D721Med (cell line): Measurements from ENCODE around the gene POPDC3.

Experiments used
- DNase-seq: peaks from one replicate; pipeline ENCODE4 v3.0.0; 2011; ENCODE audit warnings: low spot score; ENCODE audit not compliant: insufficient read length
- FAIRE-seq: peaks from 2 replicates; lab custom pipeline; 2011; peaks lifted over from hg19 to GRCh38; lab: Jason Lieb, UNC
- TF ChIP-seq, protein P1 (sequence below): IDR thresholded peaks from 2 replicates; pipeline ENCODE4 v1.5.1; 2012; ENCODE audit warnings: mild to moderate bottlenecking, control low read depth; ENCODE audit not compliant: insufficient read depth; ENCODE audit errors: missing control alignments

POPDC3 gene

DNA sequence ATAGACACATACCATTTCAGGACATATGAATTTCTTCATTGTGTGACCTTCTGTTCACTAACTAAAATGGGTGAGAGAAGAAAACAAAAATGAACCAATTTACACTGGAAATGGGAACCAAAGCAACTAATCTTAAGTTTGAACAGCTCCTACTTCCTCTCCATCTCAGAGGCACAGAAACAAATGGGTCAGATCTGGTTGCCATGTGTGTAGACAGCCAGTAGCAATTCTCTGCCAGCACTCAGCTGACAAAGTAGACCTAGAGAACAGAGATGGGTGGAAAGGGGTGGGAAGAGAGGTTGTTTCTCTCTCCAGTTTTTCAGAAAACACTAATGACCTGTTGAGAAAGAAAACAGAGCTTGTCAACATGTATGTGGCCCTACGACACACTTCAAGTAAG, 14.3 kb upstream of the POPDC3 start:
- FAIRE-seq (no peak), DNase-seq (no peak)
- TF ChIP-seq, protein P1, sequence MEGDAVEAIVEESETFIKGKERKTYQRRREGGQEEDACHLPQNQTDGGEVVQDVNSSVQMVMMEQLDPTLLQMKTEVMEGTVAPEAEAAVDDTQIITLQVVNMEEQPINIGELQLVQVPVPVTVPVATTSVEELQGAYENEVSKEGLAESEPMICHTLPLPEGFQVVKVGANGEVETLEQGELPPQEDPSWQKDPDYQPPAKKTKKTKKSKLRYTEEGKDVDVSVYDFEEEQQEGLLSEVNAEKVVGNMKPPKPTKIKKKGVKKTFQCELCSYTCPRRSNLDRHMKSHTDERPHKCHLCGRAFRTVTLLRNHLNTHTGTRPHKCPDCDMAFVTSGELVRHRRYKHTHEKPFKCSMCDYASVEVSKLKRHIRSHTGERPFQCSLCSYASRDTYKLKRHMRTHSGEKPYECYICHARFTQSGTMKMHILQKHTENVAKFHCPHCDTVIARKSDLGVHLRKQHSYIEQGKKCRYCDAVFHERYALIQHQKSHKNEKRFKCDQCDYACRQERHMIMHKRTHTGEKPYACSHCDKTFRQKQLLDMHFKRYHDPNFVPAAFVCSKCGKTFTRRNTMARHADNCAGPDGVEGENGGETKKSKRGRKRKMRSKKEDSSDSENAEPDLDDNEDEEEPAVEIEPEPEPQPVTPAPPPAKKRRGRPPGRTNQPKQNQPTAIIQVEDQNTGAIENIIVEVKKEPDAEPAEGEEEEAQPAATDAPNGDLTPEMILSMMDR, result no peak

DNA sequence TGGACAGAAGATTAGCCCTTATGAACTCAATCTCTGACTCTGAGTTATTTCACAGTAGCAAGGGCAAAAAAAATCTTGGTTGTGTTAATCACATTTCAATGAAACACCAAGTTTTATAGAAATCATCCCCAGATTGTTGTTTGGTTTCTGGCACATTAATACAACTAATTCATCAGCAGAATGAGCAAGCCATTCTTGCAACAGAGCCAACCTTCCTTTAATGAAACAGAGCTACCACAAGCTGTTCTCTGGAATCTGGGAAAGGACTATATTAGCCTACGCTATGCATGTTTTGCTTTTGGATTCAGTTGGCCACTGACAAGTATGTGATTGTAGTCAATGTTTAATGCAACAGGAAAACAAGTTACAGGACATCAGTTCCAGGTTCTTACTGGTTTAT, 13.8 kb upstream of the POPDC3 start:
- TF ChIP-seq, protein P1, result no peak
- FAIRE-seq (no peak), DNase-seq (no peak)

DNA sequence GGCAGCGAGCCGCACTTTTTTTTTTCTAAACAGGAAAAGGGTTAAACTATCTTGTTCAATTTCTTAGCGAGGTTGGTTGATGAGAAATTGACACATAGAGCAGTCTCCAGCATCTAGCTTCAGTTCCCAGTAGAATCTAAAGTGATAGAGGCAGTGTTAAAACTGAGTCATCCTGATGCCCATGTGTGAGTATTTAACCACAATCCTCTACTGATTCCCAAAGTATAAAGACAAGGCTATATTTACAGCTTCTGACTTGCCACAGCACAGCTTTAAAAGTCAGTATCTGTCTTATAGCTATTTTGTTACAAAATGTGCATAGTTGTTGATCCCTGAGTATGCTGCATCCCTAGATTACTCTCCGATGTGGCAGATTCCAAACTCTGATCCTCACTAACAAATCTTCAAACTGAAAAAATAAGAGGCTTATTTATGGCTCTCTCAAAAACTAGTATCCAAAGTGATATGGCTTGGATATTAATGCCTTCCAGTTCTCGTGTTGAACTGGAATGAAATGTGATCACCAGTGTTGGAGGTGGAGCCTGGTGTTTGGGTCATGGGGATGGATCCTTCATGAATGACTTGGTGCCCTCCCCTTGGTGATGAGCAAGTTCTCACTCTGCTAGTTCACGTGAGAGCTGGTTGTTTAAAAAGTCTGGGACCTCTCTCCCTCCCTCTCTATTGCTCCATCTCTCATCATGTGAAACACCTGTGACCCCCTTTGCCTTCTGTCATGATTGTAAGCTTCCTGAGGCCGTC, 13.1 kb upstream of the POPDC3 start:
- FAIRE-seq (no peak), DNase-seq (no peak)
- TF ChIP-seq, protein P1, result no peak

DNA sequence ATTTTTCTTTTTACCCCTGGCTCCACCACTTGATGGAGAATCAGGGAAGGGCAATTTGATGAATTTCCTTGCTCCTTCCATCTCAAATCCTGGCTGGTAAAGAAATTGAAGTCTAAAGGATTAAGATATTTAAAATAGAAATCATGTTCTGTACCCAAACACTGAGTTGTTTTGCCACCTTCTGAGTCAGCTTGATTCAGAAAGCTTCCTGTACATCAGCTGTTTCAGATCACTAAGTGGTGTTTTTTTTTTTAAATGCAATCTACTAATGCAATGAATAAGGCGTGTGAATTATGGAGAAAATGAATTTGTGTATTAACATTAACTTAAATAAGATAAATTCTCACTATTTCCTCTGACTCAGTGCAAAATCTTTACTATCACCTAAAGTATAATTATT, 11.5 kb upstream of the POPDC3 start:
- DNase-seq (no peak), FAIRE-seq (no peak)
- TF ChIP-seq, protein P1, result no peak

DNA sequence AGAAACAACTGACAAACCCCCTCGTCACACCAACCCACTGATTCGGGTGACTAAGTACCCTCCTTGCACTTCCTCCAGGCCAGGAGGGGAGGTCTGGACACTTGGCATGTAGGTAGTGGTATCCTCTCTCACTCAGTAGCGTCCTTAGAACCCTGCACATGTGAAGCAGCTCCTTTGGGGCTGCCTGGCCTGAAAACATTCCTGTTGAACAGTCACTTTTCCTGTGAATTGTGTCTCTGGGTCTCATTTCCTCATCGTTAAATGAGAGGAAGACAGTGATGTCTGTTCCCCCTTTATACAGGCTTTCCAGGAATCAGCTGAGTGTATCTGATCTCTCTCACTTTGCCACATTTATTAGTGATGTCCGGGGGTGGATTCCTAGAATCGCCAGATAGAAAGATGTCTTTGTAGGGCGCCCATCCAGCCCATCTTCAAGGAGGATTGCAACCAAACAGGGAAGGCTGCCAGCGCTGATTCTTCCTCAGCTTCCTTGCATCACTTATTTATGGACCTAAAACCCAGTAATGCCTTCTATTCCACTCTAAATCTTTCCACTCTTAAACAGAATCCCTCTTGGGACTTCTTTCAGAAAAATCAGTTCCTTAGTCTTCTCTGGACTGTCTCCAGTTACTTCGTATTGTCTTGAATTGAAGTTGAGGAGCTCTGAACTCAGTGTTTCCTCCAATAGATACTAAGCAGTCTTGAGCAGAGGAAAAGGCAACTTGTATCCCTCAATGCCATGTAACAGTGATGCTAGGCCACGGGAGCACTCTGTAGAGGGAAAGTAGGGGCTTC, 9.4 kb upstream of the POPDC3 start:
- no peak for FAIRE-seq
- TF ChIP-seq, protein P1, result no peak
- no peak for DNase-seq

DNA sequence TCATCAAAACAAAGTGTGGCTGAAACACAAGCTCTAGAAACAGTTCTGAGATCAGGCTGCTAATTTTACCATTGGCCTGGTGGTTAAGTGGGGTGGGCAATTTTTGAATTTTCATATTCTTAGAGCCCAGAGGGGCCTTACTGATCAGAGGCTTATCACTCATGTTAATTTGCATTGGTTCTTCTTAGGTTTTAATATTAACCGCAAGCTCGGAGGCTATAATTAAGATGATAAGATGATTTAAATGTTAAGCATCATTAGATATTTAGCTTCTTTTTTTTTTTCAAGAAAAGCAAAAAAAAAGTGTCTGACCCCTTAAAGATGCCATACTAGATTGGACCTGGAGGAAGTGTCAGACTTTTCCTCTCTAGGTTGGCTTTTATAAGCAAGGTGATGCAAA, 8.4 kb upstream of the POPDC3 start:
- TF ChIP-seq, protein P1, result no peak
- FAIRE-seq (peak; percentile 66), DNase-seq (no peak)

DNA sequence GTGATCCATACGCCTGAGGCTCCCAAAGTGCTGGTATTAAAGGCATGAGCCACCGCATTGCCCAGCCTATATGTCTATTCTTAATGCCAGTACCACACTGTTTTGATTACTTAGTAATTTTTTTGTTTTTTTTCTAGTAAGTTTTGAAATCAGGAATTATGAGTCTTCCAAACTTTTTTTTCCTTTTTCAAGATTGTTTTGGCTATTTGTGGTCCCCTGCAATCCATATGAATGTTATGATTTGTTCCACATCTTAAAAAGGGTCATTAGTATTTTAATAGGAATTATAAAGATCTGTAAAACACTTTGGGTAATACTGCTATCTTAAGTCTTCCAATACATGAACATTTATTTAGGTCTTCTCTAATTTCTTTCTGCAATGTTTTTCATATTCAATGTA, 6.8 kb upstream of the POPDC3 start:
- no peak for DNase-seq
- no peak for FAIRE-seq
- TF ChIP-seq, protein P1, result no peak
